IMR-90 (cell line): ENCODE measurements around the gene PBRM1. TPM values are rescaled to one million over a fixed set of nuclear protein-coding genes. Genes with fewer than 3 reads are reported as not detected.

ENCODE experiments used
- ATAC-seq: fragments of 200-7000 bp; cut with Tn5 transposase; 2 replicates; pipeline ENCODE4 v1.9.1; 2020; ENCODE audit warnings: low read depth, mild to moderate bottlenecking, moderate library complexity
- BruUV-seq: library from RNA; stranded (reverse); fragments of 400-500 nt; replicated peaks from 2 replicates; lab custom pipeline; 2021; lab: Mats Ljungman, UMichigan
- CTCF ChIA-PET: fragments of 300-600 bp; formaldehyde crosslinking; extraction: SDS; loops from one replicate; lab custom pipeline; 2021; ENCODE audit warnings: antibody characterized with exemption; lab: Yijun Ruan, JAX
- POLR2A ChIA-PET: fragments of 300-600 bp; sonication (Branson Sonifier 250); formaldehyde crosslinking; loops from one replicate; lab custom pipeline; 2022; ENCODE audit warnings: antibody characterized with exemption; ENCODE audit not compliant: unreplicated experiment; lab: Charles Lee
- DNase-seq: peaks from one replicate; pipeline ENCODE4 v3.0.0; 2013
- H2AFZ ChIP-seq: replicated peaks from 2 replicates; pipeline ENCODE3; 2013; ENCODE audit warnings: low read length, mild to moderate bottlenecking; ENCODE audit not compliant: poor library complexity
- H2AK5ac ChIP-seq: 2 replicates; pipeline ENCODE4 v1.6.1; 2013; ENCODE audit warnings: low read depth, low read length, inconsistent platforms
- H2AK9ac ChIP-seq: replicated peaks from 2 replicates; pipeline ENCODE3; 2013; ENCODE audit warnings: mild to moderate bottlenecking, low read depth, low read length, moderate library complexity; ENCODE audit not compliant: poor library complexity
- H2BK120ac ChIP-seq: 2 replicates; pipeline ENCODE4 v1.6.1; 2013; ENCODE audit warnings: low read depth, low read length, inconsistent platforms
- H2BK15ac ChIP-seq: 3 replicates; pipeline ENCODE4 v1.6.1; 2013; ENCODE audit warnings: low read depth, low read length, inconsistent platforms
- H2BK20ac ChIP-seq: 2 replicates; pipeline ENCODE4 v1.6.1; 2013; ENCODE audit warnings: low read depth, mild to moderate bottlenecking, inconsistent platforms, low read length, moderate library complexity
- H2BK5ac ChIP-seq: 2 replicates; pipeline ENCODE4 v1.6.1; 2013; ENCODE audit warnings: mild to moderate bottlenecking, low read depth, low read length, inconsistent platforms; ENCODE audit not compliant: poor library complexity, severe bottlenecking
- H3K14ac ChIP-seq: replicated peaks from 2 replicates; pipeline ENCODE4 v1.6.1; 2013; ENCODE audit warnings: low read depth, low read length, inconsistent platforms
- H3K18ac ChIP-seq: 2 replicates; pipeline ENCODE4 v1.6.1; 2013; ENCODE audit warnings: low read depth, low read length, control low read depth
- H3K23ac ChIP-seq: 2 replicates; pipeline ENCODE4 v1.6.1; 2013; ENCODE audit warnings: low read depth, low read length, inconsistent platforms
- H3K27ac ChIP-seq: 2 replicates; pipeline ENCODE4 v1.5.1; 2013; ENCODE audit warnings: mild to moderate bottlenecking, control low read depth, low read length; ENCODE audit not compliant: insufficient read depth
- H3K27me3 ChIP-seq: 2 replicates; pipeline ENCODE4 v1.6.1; 2013; ENCODE audit warnings: low read length; ENCODE audit not compliant: control insufficient read depth, insufficient read depth
- H3K36me3 ChIP-seq: 2 replicates; pipeline ENCODE4 v1.6.1; 2013; ENCODE audit warnings: low read length, mixed read lengths; ENCODE audit not compliant: control insufficient read depth, insufficient read depth
- H3K4ac ChIP-seq: 2 replicates; pipeline ENCODE4 v1.6.1; 2013; ENCODE audit warnings: low read depth, low read length, inconsistent platforms
- H3K4me1 ChIP-seq: 2 replicates; pipeline ENCODE4 v1.6.1; 2013; ENCODE audit warnings: low read length, mixed read lengths; ENCODE audit not compliant: control insufficient read depth, insufficient read depth
- H3K4me2 ChIP-seq: 2 replicates; pipeline ENCODE4 v1.6.1; 2013; ENCODE audit warnings: low read depth, mild to moderate bottlenecking, control low read depth, low read length, moderate library complexity
- H3K4me3 ChIP-seq: 2 replicates; pipeline ENCODE4 v1.5.1; 2013; ENCODE audit warnings: low read depth, mild to moderate bottlenecking, control low read depth, low read length, moderate library complexity; ENCODE audit not compliant: insufficient read depth
- H3K56ac ChIP-seq: 2 replicates; pipeline ENCODE4 v1.6.1; 2013; ENCODE audit warnings: low read length, inconsistent platforms; ENCODE audit not compliant: insufficient read depth; ENCODE audit errors: extremely low read depth
- H3K79me1 ChIP-seq, 2 experiments: 2 replicates each; pipeline ENCODE4 v1.6.1; 2013; ENCODE audit warnings: low read length in 2 of 2, inconsistent platforms in 1 of 2, low read depth in 1 of 2
- H3K9ac ChIP-seq: 2 replicates; pipeline ENCODE4 v1.6.1; 2013; ENCODE audit warnings: low read depth, low read length, control low read depth
- H3K9me1 ChIP-seq: 2 replicates; pipeline ENCODE4 v1.6.1; 2013; ENCODE audit warnings: low read length, inconsistent platforms; ENCODE audit not compliant: insufficient read depth
- H3K9me3 ChIP-seq: 2 replicates; pipeline ENCODE4 v1.6.1; 2013; ENCODE audit warnings: low read length; ENCODE audit not compliant: control insufficient read depth, insufficient read depth
- H4K20me1 ChIP-seq: 2 replicates; pipeline ENCODE4 v1.6.1; 2013; ENCODE audit warnings: low read length, inconsistent platforms; ENCODE audit not compliant: insufficient read depth
- H4K5ac ChIP-seq: 2 replicates; pipeline ENCODE4 v1.6.1; 2013; ENCODE audit warnings: mild to moderate bottlenecking, low read depth, low read length, control low read depth
- H4K8ac ChIP-seq, 2 experiments: 2 replicates each; pipeline ENCODE4 v1.6.1; 2013; ENCODE audit warnings: low read depth in 2 of 2, low read length in 2 of 2, control low read depth in 1 of 2, inconsistent platforms in 1 of 2
- H4K91ac ChIP-seq: 2 replicates; pipeline ENCODE4 v1.6.1; 2013; ENCODE audit warnings: low read depth, low read length, inconsistent platforms; ENCODE audit not compliant: insufficient read depth
- BHLHE40 ChIP-seq: fragments of 150-350 bp; IDR thresholded peaks from 2 replicates; pipeline ENCODE4 v1.6.1; 2016; ENCODE audit warnings: mild to moderate bottlenecking, low read depth, low read length
- CEBPB ChIP-seq: IDR thresholded peaks from 2 replicates; pipeline ENCODE4 v1.6.1; 2012; ENCODE audit warnings: low read depth, low read length, improper control_type of control experiment
- CHD1 ChIP-seq: IDR thresholded peaks from 2 replicates; pipeline ENCODE4 v1.6.1; 2012; ENCODE audit warnings: low read depth, low read length, improper control_type of control experiment
- FOS ChIP-seq: fragments of 150-350 bp; IDR thresholded peaks from 2 replicates; pipeline ENCODE4 v1.6.1; 2016; ENCODE audit warnings: low read depth, low read length
- MAZ ChIP-seq: IDR thresholded peaks from 2 replicates; pipeline ENCODE4 v1.6.1; 2012; ENCODE audit warnings: low read depth, mild to moderate bottlenecking, low read length, improper control_type of control experiment, moderate library complexity, borderline replicate concordance
- MXI1 ChIP-seq: IDR thresholded peaks from 2 replicates; pipeline ENCODE4 v1.6.1; 2012; ENCODE audit warnings: low read depth, mild to moderate bottlenecking, low read length, moderate library complexity, borderline replicate concordance
- NFE2L2 ChIP-seq: fragments of 150-350 bp; IDR thresholded peaks from 2 replicates; pipeline ENCODE4 v1.6.1; 2016; ENCODE audit warnings: low read depth, mild to moderate bottlenecking, low read length
- POLR2A ChIP-seq: IDR thresholded peaks from 2 replicates; pipeline ENCODE4 v1.6.1; 2012; ENCODE audit warnings: mild to moderate bottlenecking, low read depth, low read length
- RAD21 ChIP-seq: IDR thresholded peaks from 2 replicates; pipeline ENCODE4 v1.6.1; 2012; ENCODE audit warnings: low read length, improper control_type of control experiment
- RFX5 ChIP-seq: IDR thresholded peaks from 2 replicates; pipeline ENCODE4 v1.8.0; 2012; ENCODE audit warnings: low read depth, mild to moderate bottlenecking, low read length, moderate library complexity
- SMC3 ChIP-seq: fragments of 150-350 bp; IDR thresholded peaks from 2 replicates; pipeline ENCODE4 v1.6.1; 2016; ENCODE audit warnings: low read depth, mild to moderate bottlenecking, antibody characterized with exemption, low read length, moderate library complexity
- WGBS, 2 experiments: methylation state at CpG; one replicate each; pipeline versions ENCODE4 v1.1.5 to v1.1.7; 2013; ENCODE audit warnings: missing lambda C conversion rate in 2 of 2; ENCODE audit not compliant: insufficient read length in 1 of 2; ENCODE audit errors: extremely low coverage in 2 of 2; 5-methylcytosine and 5-hydroxymethylcytosine counted together
- dilution Hi-C: fragments of 300-500 bp; cut with HindIII; formaldehyde crosslinking; loops from one replicate; pipeline ENCODE4 v1.14.3; 2018; ENCODE audit warnings: low sequenced_read_pairs; ENCODE audit not compliant: unreplicated experiment
- in situ Hi-C: fragments of 300-500 bp; cut with MboI; formaldehyde crosslinking; loops from 3 replicates; pipeline ENCODE4 v1.14.3; 2019; ENCODE audit warnings: low sequenced_read_pairs, inconsistent platforms, mixed read lengths
- intact Hi-C: fragments of 100-400 bp; cut with micrococcal nuclease; formaldehyde crosslinking; loops from 2 replicates; pipeline ENCODE4 v1.10.0; 2022
- polyA plus RNA-seq, 3 experiments: library from polyadenylated mRNA; depleted of rRNA; stranded (reverse); fragments of >200 nt; gene quantifications; 2 replicates each; pipeline ENCODE4 v1.2.3, GENCODE V29; 2012; ENCODE audit warnings: low replicate concordance in 1 of 3
- total RNA-seq: library from RNA; depleted of rRNA; stranded (reverse); fragments of >200 nt; gene quantifications from 2 replicates; pipeline ENCODE4 v1.2.3, GENCODE V29; 2012
- TF ChIP-seq, protein P1 (sequence below): conservative IDR thresholded peaks from 2 replicates; pipeline ENCODE4 v1.5.1; 2012; ENCODE audit warnings: mild to moderate bottlenecking, low read depth, low read length, improper control_type of control experiment

PBRM1 gene
- total and polyA plus RNA-seq, 2 of the 4 experiments (the other 2 are of a cell fraction): 16.5 to 72.6 TPM

- Histone ChIP-seq H2AK9ac (no peak overlapping the region), H3K36me3 (peaks cover 54% of the 10 kb centered on the region), H3K18ac (no peak overlapping the region), H3K79me1 (peaks cover 31 to 50% of the 10 kb centered on the region in 2 experiments), H3K4me2 (no peak overlapping the region), H3K14ac (no peak overlapping the region), H3K4me3 (no peak overlapping the region), H3K27me3 (no peaks in the 10 kb centered on the region), H3K9me1 (peaks cover 3% of the 10 kb centered on the region; the same call in 1 of the 2 replicates), H2BK5ac (no peak overlapping the region), H3K23ac (no peak overlapping the region), H3K4ac (no peak overlapping the region), H4K5ac (no peak overlapping the region), H4K8ac (no peak overlapping the region), H3K9me3 (no peaks in the 10 kb centered on the region), H2BK120ac (no peak overlapping the region), H2AFZ (no peak overlapping the region), H2BK20ac (no peak overlapping the region), H3K9ac (no peak overlapping the region), H2BK15ac (no peak overlapping the region), H4K20me1 (peaks cover 18% of the 10 kb centered on the region), H3K4me1 (no peaks in the 10 kb centered on the region; the same call in 1 of the 2 replicates), H3K27ac (no peak overlapping the region), H2AK5ac (no peak overlapping the region), H3K56ac (no peak overlapping the region), H4K91ac (no peak overlapping the region)
- POLR2A ChIA-PET: no interaction called here
- CTCF ChIA-PET: no interaction called here
- dilution Hi-C loops: no loop called here
- TF ChIP-seq SMC3: no peak
- TF ChIP-seq FOS: no peak
- TF ChIP-seq MXI1: no peak
- TF ChIP-seq, protein P1, sequence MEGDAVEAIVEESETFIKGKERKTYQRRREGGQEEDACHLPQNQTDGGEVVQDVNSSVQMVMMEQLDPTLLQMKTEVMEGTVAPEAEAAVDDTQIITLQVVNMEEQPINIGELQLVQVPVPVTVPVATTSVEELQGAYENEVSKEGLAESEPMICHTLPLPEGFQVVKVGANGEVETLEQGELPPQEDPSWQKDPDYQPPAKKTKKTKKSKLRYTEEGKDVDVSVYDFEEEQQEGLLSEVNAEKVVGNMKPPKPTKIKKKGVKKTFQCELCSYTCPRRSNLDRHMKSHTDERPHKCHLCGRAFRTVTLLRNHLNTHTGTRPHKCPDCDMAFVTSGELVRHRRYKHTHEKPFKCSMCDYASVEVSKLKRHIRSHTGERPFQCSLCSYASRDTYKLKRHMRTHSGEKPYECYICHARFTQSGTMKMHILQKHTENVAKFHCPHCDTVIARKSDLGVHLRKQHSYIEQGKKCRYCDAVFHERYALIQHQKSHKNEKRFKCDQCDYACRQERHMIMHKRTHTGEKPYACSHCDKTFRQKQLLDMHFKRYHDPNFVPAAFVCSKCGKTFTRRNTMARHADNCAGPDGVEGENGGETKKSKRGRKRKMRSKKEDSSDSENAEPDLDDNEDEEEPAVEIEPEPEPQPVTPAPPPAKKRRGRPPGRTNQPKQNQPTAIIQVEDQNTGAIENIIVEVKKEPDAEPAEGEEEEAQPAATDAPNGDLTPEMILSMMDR: no peak
- no peak for TF ChIP-seq CEBPB
- TF ChIP-seq RAD21: no peak
- no peak for TF ChIP-seq POLR2A
- TF ChIP-seq CHD1: no peak
- no peak for TF ChIP-seq MAZ
- no peak for TF ChIP-seq NFE2L2
- TF ChIP-seq RFX5: no peak
- TF ChIP-seq BHLHE40: no peak
- no peak for DNase-seq
- no CpG with 5 or more reads among the region's 2 CpGs for WGBS, 2 experiments
- no TSS peak for BruUV-seq
- in situ Hi-C loops: no loop called here
- intact Hi-C loops: no loop called here
- no peak for ATAC-seq
These were observed 11.3 kb upstream of the PBRM1 start for GRCh38 chr3:52696830-52697631.
